GM06990 (cell line): ENCODE measurements around the gene TMEM33.

Experiments
- DNase-seq: peaks from one replicate; pipeline ENCODE4 v3.0.0-alpha.2; 2011; ENCODE audit not compliant: insufficient read length; ENCODE audit errors: extremely low read depth
- H3K27me3 ChIP-seq: replicated peaks from 2 replicates; pipeline ENCODE4 v1.6.0; 2011; ENCODE audit warnings: low read length; ENCODE audit not compliant: control insufficient read depth, insufficient read depth
- H3K36me3 ChIP-seq: 2 replicates; pipeline ENCODE4 v1.5.1; 2011; ENCODE audit warnings: low read length; ENCODE audit not compliant: control insufficient read depth, insufficient read depth
- H3K4me3 ChIP-seq: replicated peaks from 2 replicates; pipeline ENCODE4 v1.5.1; 2011; ENCODE audit warnings: low read depth, mild to moderate bottlenecking, control low read depth, low read length
- CTCF ChIP-seq: IDR thresholded peaks from 2 replicates; pipeline ENCODE4 v1.5.1; 2011; ENCODE audit warnings: low read length, control low read depth, mild to moderate bottlenecking, inconsistent platforms; ENCODE audit not compliant: insufficient read depth, poor library complexity, severe bottlenecking

Gene TMEM33

GRCh38 chr4:42008011-42008786, 73.0 kb downstream of the TMEM33 start:
- TF ChIP-seq CTCF = no peak
- H3K4me3 ChIP-seq = no peak overlapping the region
- H3K36me3 ChIP-seq = no peaks in the 10 kb centered on the region; the same call in 1 of the 2 replicates
- DNase-seq = no peak
- no peaks in the 10 kb centered on the region for H3K27me3 ChIP-seq
